B cell (primary cell): ENCODE measurements around the gene GLIS2.

Experiments used
- EZH2 ChIP-seq: IDR thresholded peaks from 2 replicates; pipeline ENCODE4 v1.6.1; 2012; ENCODE audit warnings: borderline replicate concordance, low read depth, mild to moderate bottlenecking, moderate library complexity, low read length; ENCODE audit not compliant: insufficient read depth, poor library complexity, severe bottlenecking
- TF ChIP-seq, protein P1 (sequence below): fragments of 200-600 bp; IDR thresholded peaks from one replicate; pipeline ENCODE4 v1.8.0; 2022; ENCODE audit warnings: antibody characterized with exemption, mild to moderate bottlenecking

- TF ChIP-seq, protein P1, sequence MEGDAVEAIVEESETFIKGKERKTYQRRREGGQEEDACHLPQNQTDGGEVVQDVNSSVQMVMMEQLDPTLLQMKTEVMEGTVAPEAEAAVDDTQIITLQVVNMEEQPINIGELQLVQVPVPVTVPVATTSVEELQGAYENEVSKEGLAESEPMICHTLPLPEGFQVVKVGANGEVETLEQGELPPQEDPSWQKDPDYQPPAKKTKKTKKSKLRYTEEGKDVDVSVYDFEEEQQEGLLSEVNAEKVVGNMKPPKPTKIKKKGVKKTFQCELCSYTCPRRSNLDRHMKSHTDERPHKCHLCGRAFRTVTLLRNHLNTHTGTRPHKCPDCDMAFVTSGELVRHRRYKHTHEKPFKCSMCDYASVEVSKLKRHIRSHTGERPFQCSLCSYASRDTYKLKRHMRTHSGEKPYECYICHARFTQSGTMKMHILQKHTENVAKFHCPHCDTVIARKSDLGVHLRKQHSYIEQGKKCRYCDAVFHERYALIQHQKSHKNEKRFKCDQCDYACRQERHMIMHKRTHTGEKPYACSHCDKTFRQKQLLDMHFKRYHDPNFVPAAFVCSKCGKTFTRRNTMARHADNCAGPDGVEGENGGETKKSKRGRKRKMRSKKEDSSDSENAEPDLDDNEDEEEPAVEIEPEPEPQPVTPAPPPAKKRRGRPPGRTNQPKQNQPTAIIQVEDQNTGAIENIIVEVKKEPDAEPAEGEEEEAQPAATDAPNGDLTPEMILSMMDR = no peak
- peak; percentile 99 for TF ChIP-seq EZH2
These were observed 1.2 kb upstream of the GLIS2 start for GRCh38 chr16:4314532-4315185.
